GM12891 (cell line): ENCODE data around the gene HINT2.

Experiments
- POLR2A ChIP-seq: IDR thresholded peaks from 2 replicates; pipeline ENCODE4 v1.6.1; 2011; ENCODE audit warnings: low read depth, low read length, control low read depth
- POLR2AphosphoS5 ChIP-seq: IDR thresholded peaks from 2 replicates; pipeline ENCODE4 v1.6.1; 2011; ENCODE audit warnings: low read depth, low read length, control low read depth
- SPI1 ChIP-seq: IDR thresholded peaks from 2 replicates; pipeline ENCODE4 v1.6.1; 2011; ENCODE audit warnings: low read depth, low read length, control low read depth
- TAF1 ChIP-seq: IDR thresholded peaks from 2 replicates; pipeline ENCODE4 v1.6.1; 2011; ENCODE audit warnings: low read depth, low read length, control low read depth

- TF ChIP-seq TAF1 (no peak), POLR2AphosphoS5 (no peak), SPI1 (no peak), POLR2A (no peak)
Observed at GRCh38 chr9:35808433-35808832, 6.4 kb downstream of the HINT2 start.
